Measurements from ENCODE around the gene EPRS1. TPM values are rescaled to one million over a fixed set of nuclear protein-coding genes. Genes with fewer than 3 reads are reported as not detected.

Gene EPRS1
- polyA plus RNA-seq, 3 donors: 9.3 to 27.6 (median 21.1) TPM

- H3K4me2 ChIP-seq (replicated peaks; ENCODE audit: extremely low read depth, low read length, poor library complexity, severe bottlenecking): no peak overlapping the region
- Mint-ChIP-seq H3K9me3 (no peaks in the 10 kb centered on the region), H3K4me3 (no peak overlapping the region), H3K36me3 (peaks cover 72 to 86% of the 10 kb centered on the region in 2 donors), H3K27ac (no peak overlapping the region), H3K27me3 (ENCODE audit: low read depth in 3 of 3) (no peaks in the 10 kb centered on the region), H3K4me1 (no peaks in the 10 kb centered on the region)
- no peaks in the 10 kb centered on the region for H3K27me3 ChIP-seq (ENCODE audit: control insufficient read depth in 2 of 2, insufficient read depth in 2 of 2, low read length in 2 of 2)
- no peak overlapping the region for H3K27ac ChIP-seq (ENCODE audit: low read depth in 1 of 2, low read length in 2 of 2)
- H3K4me1 ChIP-seq (ENCODE audit: control insufficient read depth in 1 of 2, insufficient read depth in 2 of 2, low read length in 2 of 2): no peaks in the 10 kb centered on the region
- intact Hi-C loops (cut with micrococcal nuclease): no loop called here
- peaks cover 90 to 98% of the 10 kb centered on the region in 2 donors for H3K36me3 ChIP-seq (replicated peaks in 1 of 2; ENCODE audit: control insufficient read depth in 1 of 2, insufficient read depth in 2 of 2, low read length in 2 of 2)
- no CpG with 5 or more reads among the region's 5 CpGs for WGBS (ENCODE audit: insufficient coverage)
- H3K9ac ChIP-seq (ENCODE audit: insufficient read depth, low read length, poor library complexity, severe bottlenecking): no peak overlapping the region
- H3K4me3 ChIP-seq (replicated peaks in 1 of 3; ENCODE audit: low read depth in 2 of 3, low read length in 3 of 3): no peak overlapping the region
- H3K79me2 ChIP-seq (ENCODE audit: insufficient read depth, low read length): no peaks in the 10 kb centered on the region
- no peaks in the 10 kb centered on the region for H3K9me3 ChIP-seq (replicated peaks in 1 of 2; ENCODE audit: control insufficient read depth in 1 of 2, insufficient read depth in 1 of 2, low read length in 2 of 2)
- no peak for TF ChIP-seq CTCF (IDR thresholded peaks at IDR 0.05)
- H2AFZ ChIP-seq (ENCODE audit: insufficient read depth, low read depth, low read length, poor library complexity, severe bottlenecking): no peak overlapping the region
- no peaks in the 10 kb centered on the region for H4K20me1 ChIP-seq (ENCODE audit: insufficient read depth, low read length)
- DNase-seq: no peak
Measured at GRCh38 chr1:220005489-220005888, 40.8 kb downstream of the EPRS1 start.

GRCh38 chr1:220003610-220004299 lies 42.5 kb downstream of the EPRS1 start:
- no peak overlapping the region for H3K4me2 ChIP-seq (replicated peaks; ENCODE audit: extremely low read depth, low read length, poor library complexity, severe bottlenecking)
- peaks cover 70 to 84% of the 10 kb centered on the region in 2 donors for H3K36me3 Mint-ChIP-seq
- H3K4me1 ChIP-seq (ENCODE audit: control insufficient read depth in 1 of 2, insufficient read depth in 2 of 2, low read length in 2 of 2): no peaks in the 10 kb centered on the region
- H4K20me1 ChIP-seq (ENCODE audit: insufficient read depth, low read length): no peaks in the 10 kb centered on the region
- H3K27me3 ChIP-seq (ENCODE audit: control insufficient read depth in 2 of 2, insufficient read depth in 2 of 2, low read length in 2 of 2): no peaks in the 10 kb centered on the region
- DNase-seq: no peak
- no peak overlapping the region for H3K9ac ChIP-seq (ENCODE audit: insufficient read depth, low read length, poor library complexity, severe bottlenecking)
- peaks cover 90 to 97% of the 10 kb centered on the region in 2 donors for H3K36me3 ChIP-seq (replicated peaks in 1 of 2; ENCODE audit: control insufficient read depth in 1 of 2, insufficient read depth in 2 of 2, low read length in 2 of 2)
- H3K79me2 ChIP-seq (ENCODE audit: insufficient read depth, low read length): no peaks in the 10 kb centered on the region
- no peaks in the 10 kb centered on the region for H3K27me3 Mint-ChIP-seq (ENCODE audit: low read depth in 3 of 3)
- intact Hi-C loops (cut with micrococcal nuclease): no loop called here
- H3K9me3 Mint-ChIP-seq: no peaks in the 10 kb centered on the region
- no peaks in the 10 kb centered on the region for H3K4me1 Mint-ChIP-seq
- 86% methylated on average over 2 of the region's 6 CpGs for WGBS (ENCODE audit: insufficient coverage)
- no peak for TF ChIP-seq CTCF (IDR thresholded peaks at IDR 0.05)
- no peaks in the 10 kb centered on the region for H3K9me3 ChIP-seq (replicated peaks in 1 of 2; ENCODE audit: control insufficient read depth in 1 of 2, insufficient read depth in 1 of 2, low read length in 2 of 2)
- no peak overlapping the region for H3K27ac ChIP-seq (ENCODE audit: low read depth in 1 of 2, low read length in 2 of 2)
- H3K4me3 Mint-ChIP-seq: no peak overlapping the region
- no peak overlapping the region for H3K4me3 ChIP-seq (replicated peaks in 1 of 3; ENCODE audit: low read depth in 2 of 3, low read length in 3 of 3)
- H3K27ac Mint-ChIP-seq: no peak overlapping the region
- H2AFZ ChIP-seq (ENCODE audit: insufficient read depth, low read depth, low read length, poor library complexity, severe bottlenecking): no peak overlapping the region

Measured in CD14-positive monocyte (primary cell).